GM12878 (cell line): ENCODE results near the gene CENPA. TPM values are rescaled to one million over a fixed set of nuclear protein-coding genes. Genes with fewer than 3 reads are reported as not detected.
A peak's percentile ranks its signal among the peaks of the same experiment; 100 is the strongest.

ENCODE experiments used
- BCL3 ChIP-seq: IDR thresholded peaks from 2 replicates; pipeline ENCODE4 v1.6.1; 2011; ENCODE audit warnings: borderline replicate concordance, low read depth, mild to moderate bottlenecking, moderate library complexity, low read length; ENCODE audit not compliant: insufficient read depth, poor library complexity, severe bottlenecking
- CBFB ChIP-seq: IDR thresholded peaks from 2 replicates; pipeline ENCODE4 v1.6.1; 2016; ENCODE audit warnings: antibody characterized with exemption, low read depth
- CBX3 ChIP-seq: fragments of 200-600 bp; sonication (generic); IDR thresholded peaks from 2 replicates; pipeline ENCODE4 v1.6.1; 2016; ENCODE audit warnings: low read depth, borderline replicate concordance
- FOXK2 ChIP-seq: fragments of 450-650 bp; IDR thresholded peaks from 2 replicates; pipeline ENCODE4 v1.6.1; 2017; ENCODE audit warnings: mild to moderate bottlenecking, moderate library complexity
- KAT2A ChIP-seq: conservative IDR thresholded peaks from 2 replicates; pipeline ENCODE4 v1.6.1; 2011; ENCODE audit warnings: low read depth, low read length; ENCODE audit not compliant: control insufficient read depth
- MEF2B ChIP-seq: fragments of 450-650 bp; IDR thresholded peaks from 2 replicates; pipeline ENCODE4 v1.6.1; 2018; ENCODE audit warnings: mild to moderate bottlenecking, moderate library complexity; ENCODE audit not compliant: partially characterized antibody, poor library complexity, severe bottlenecking
- NFXL1 ChIP-seq: fragments of 450-650 bp; IDR thresholded peaks from 2 replicates; pipeline ENCODE4 v1.6.1; 2017; ENCODE audit warnings: antibody characterized with exemption, mild to moderate bottlenecking, borderline replicate concordance
- NKRF ChIP-seq: fragments of 450-650 bp; conservative IDR thresholded peaks from 2 replicates; pipeline ENCODE4 v1.6.1; 2017; ENCODE audit warnings: mild to moderate bottlenecking, moderate library complexity
- NR2C1 ChIP-seq: fragments of 450-650 bp; IDR thresholded peaks from 2 replicates; pipeline ENCODE4 v1.6.1; 2017; ENCODE audit warnings: antibody characterized with exemption, mild to moderate bottlenecking, moderate library complexity
- NR2C2 ChIP-seq: IDR thresholded peaks from 2 replicates; pipeline ENCODE4 v1.6.1; 2011; ENCODE audit warnings: borderline replicate concordance, low read depth; ENCODE audit not compliant: control insufficient read depth, insufficient read length
- POLR2A ChIP-seq: IDR thresholded peaks from 2 replicates; pipeline ENCODE4 v1.6.1; 2011; ENCODE audit warnings: low read depth, mild to moderate bottlenecking, low read length
- POLR2AphosphoS2 ChIP-seq: IDR thresholded peaks from 2 replicates; pipeline ENCODE4 v1.6.1; 2011; ENCODE audit warnings: low read depth, mild to moderate bottlenecking, low read length, improper control_type of control experiment, moderate library complexity
- RAD51 ChIP-seq: fragments of 450-650 bp; IDR thresholded peaks from 2 replicates; pipeline ENCODE4 v1.6.1; 2016; ENCODE audit warnings: moderate library complexity, mild to moderate bottlenecking, inconsistent platforms
- RB1 ChIP-seq: fragments of 450-650 bp; formaldehyde crosslinking; IDR thresholded peaks from 2 replicates; pipeline ENCODE4 v1.6.1; 2017; ENCODE audit warnings: mild to moderate bottlenecking, borderline replicate concordance
- RELB ChIP-seq: fragments of 450-650 bp; IDR thresholded peaks from 2 replicates; pipeline ENCODE4 v1.6.1; 2017; ENCODE audit warnings: low read depth, mild to moderate bottlenecking, moderate library complexity
- SUPT20H ChIP-seq: IDR thresholded peaks from 2 replicates; pipeline ENCODE4 v1.6.1; 2011; ENCODE audit warnings: low read depth, mild to moderate bottlenecking, low read length, moderate library complexity, borderline replicate concordance; ENCODE audit not compliant: control insufficient read depth
- SUZ12 ChIP-seq: fragments of 200-600 bp; sonication (generic); IDR thresholded peaks from one replicate; pipeline ENCODE4 v1.6.1; 2018; ENCODE audit warnings: antibody characterized with exemption, mild to moderate bottlenecking; ENCODE audit not compliant: unreplicated experiment
- ZBTB11 ChIP-seq: fragments of 450-650 bp; formaldehyde crosslinking; IDR thresholded peaks from 2 replicates; pipeline ENCODE4 v1.5.0; 2022; ENCODE audit warnings: mild to moderate bottlenecking, missing genetic modification characterization
- ZNF207 ChIP-seq: fragments of 450-650 bp; IDR thresholded peaks from 2 replicates; pipeline ENCODE4 v1.6.1; 2014; ENCODE audit warnings: antibody characterized with exemption, mild to moderate bottlenecking, borderline replicate concordance
- ZNF622 ChIP-seq: fragments of 450-650 bp; IDR thresholded peaks from 2 replicates; pipeline ENCODE4 v1.6.1; 2017; ENCODE audit warnings: mild to moderate bottlenecking, inconsistent platforms
- ZSCAN29 ChIP-seq: fragments of 450-650 bp; IDR thresholded peaks from 2 replicates; pipeline ENCODE4 v1.6.1; 2017; ENCODE audit warnings: mild to moderate bottlenecking, moderate library complexity
- ZZZ3 ChIP-seq: IDR thresholded peaks from 2 replicates; pipeline ENCODE4 v1.6.1; 2011; ENCODE audit warnings: low read depth; ENCODE audit not compliant: control insufficient read depth, insufficient read length
- polyA plus RNA-seq, 11 experiments: library from polyadenylated mRNA; depleted of rRNA in 4 of 11; unstranded in 6 of 11; stranded (reverse) in 5 of 11; fragments of >200 nt; fragmentation: Nextera tagmentation in 4 of 11; fragmentation: Illumina TruSeq in 1 of 11; extraction: Ambion mirVana in 4 of 11; extraction: Trizol in 1 of 11; gene quantifications; 1 replicate in 1 of 11; 2 replicates in 10 of 11; pipeline versions ENCODE4 v1.2.1 to v1.2.3, GENCODE V29; 2011 to 2016; ENCODE audit warnings: inconsistent platforms in 2 of 11, missing spikeins in 2 of 11, low read depth in 1 of 11
- total RNA-seq, 4 experiments: library from RNA; depleted of rRNA in 3 of 4; stranded (reverse); fragments of >200 nt in 3 of 4; fragmentation: Illumina TruSeq in 1 of 4; extraction: Trizol in 1 of 4; gene quantifications; 2 replicates each; pipeline versions ENCODE4 v1.2.1 to v1.2.3, GENCODE V29; 2013 to 2021

Gene CENPA
- total and polyA plus RNA-seq, 10 of the 15 experiments (the other 5 are each of a cell fraction or from before 2014, with no cell fraction given): 8.1 to 66.6 (median 36.7) TPM

DNA sequence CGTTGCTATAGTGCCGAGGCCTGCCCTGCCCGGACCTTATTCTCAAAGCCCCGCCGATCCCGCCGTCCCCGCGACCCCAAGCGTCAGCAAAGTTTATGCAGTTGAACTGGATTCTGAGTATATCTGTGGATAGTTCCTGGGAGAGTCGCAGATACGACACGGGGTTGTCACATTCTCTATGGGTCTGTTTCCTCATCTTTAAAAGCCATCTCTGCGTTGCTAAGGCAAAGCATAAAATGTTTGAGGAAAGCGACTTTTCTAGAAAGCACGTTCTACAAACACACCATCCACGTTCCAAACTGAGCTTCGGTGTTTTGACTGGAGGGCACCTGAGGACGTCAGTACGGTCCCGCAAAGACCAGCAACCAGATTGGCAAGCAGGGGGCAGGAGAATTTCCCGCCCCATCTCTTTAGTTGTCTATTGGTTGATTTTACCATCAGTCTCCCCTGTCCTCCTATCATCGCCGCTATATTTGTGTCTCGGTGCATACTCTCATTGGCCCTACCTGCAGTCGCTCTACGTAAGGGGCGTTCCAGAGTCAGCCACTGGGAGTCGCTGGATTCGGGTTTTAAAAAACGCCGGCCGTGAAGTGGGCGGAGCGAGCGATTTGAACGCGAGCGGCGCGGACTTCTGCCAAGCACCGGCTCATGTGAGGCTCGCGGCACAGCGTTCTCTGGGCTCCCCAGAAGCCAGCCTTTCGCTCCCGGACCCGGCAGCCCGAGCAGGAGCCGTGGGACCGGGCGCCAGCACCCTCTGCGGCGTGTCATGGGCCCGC is at the start of gene CENPA (continued):
- TF ChIP-seq NKRF (peak; percentile 98), NR2C2 (no peak), MEF2B (peak; percentile 64), POLR2AphosphoS2 (peak; percentile 74; the same call in 1 of the 2 replicates), RAD51 (no peak), RB1 (peak; percentile 91), ZSCAN29 (no peak), CBX3 (no peak), NFXL1 (no peak), SUPT20H (no peak), RELB (peak; percentile 33; the same call in 1 of the 2 replicates), BCL3 (peak; percentile 5), ZNF622 (no peak), NR2C1 (peak; percentile 8; the same call in 1 of the 2 replicates), ZZZ3 (no peak), ZNF207 (0 out of 2 replicates have a peak, but pooled peaks have one; percentile 54), SUZ12 (no peak), FOXK2 (no peak), CBFB (no peak), KAT2A (no peak), POLR2A (peak; percentile 87), ZBTB11 (no peak)
